Chondrocyte (in vitro differentiated cells): Measurements from ENCODE around the gene MBOAT2. TPM values are rescaled to one million over a fixed set of nuclear protein-coding genes. Genes with fewer than 3 reads are reported as not detected.
A peak's percentile ranks its signal among the peaks of the same experiment; 100 is the strongest.

Source experiments
- DNase-seq: peaks from one replicate; pipeline ENCODE4 v3.0.0; 2021; ENCODE audit warnings: mixed read lengths, low spot score
- H3K27ac Mint-ChIP-seq: one replicate; pipeline ENCODE4 v1.8.0; 2021; ENCODE audit warnings: mild to moderate bottlenecking, moderate library complexity, mixed read lengths; ENCODE audit not compliant: unreplicated experiment
- H3K27me3 Mint-ChIP-seq: 2 replicates; pipeline ENCODE4 v1.8.0; 2021; ENCODE audit warnings: low read depth, mixed read lengths
- H3K36me3 Mint-ChIP-seq: 2 replicates; pipeline ENCODE4 v1.8.0; 2021; ENCODE audit warnings: low read depth, mixed read lengths
- H3K4me1 Mint-ChIP-seq: 2 replicates; pipeline ENCODE4 v1.8.0; 2021; ENCODE audit warnings: low read depth, mild to moderate bottlenecking, mixed read lengths
- H3K4me3 Mint-ChIP-seq: one replicate; pipeline ENCODE4 v1.8.0; 2021; ENCODE audit warnings: mild to moderate bottlenecking, moderate library complexity, mixed read lengths; ENCODE audit not compliant: unreplicated experiment
- H3K9me3 Mint-ChIP-seq: 2 replicates; pipeline ENCODE4 v1.8.0; 2021; ENCODE audit warnings: low read depth, mixed read lengths
- total RNA-seq: library from RNA; stranded (reverse); gene quantifications from 3 replicates; pipeline ENCODE4 v1.2.1, GENCODE V29; 2021
- TF ChIP-seq, protein P1 (sequence below): fragments of 200-600 bp; sonication (generic); IDR thresholded peaks from 2 replicates; pipeline ENCODE4 v1.5.0; 2021; ENCODE audit warnings: antibody characterized with exemption, mild to moderate bottlenecking, moderate library complexity

MBOAT2 gene
- total RNA-seq, 1 donor from 2014 or later, result 40.2 TPM

DNA sequence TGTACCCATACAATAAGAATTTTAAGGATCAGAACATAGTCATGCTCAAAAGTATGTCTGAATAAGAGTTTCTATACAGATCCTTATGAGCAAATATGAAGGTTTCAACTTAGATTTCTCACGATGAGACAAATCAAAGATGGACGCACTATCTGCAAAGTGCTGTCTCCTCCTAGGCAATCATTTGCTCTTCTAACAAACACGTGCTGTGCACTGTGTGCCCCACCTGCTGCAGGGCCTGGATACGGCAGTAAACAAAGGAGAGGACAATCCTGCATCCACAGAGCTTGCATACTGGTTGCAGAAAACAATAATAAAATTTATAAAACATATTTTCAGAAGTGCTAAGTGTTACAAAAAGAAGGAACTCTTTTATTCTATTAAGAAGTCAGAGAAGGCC lies 126.2 kb downstream of the MBOAT2 start:
- H3K9me3 Mint-ChIP-seq, result no peaks in the 10 kb centered on the region
- no peaks in the 10 kb centered on the region for H3K4me1 Mint-ChIP-seq
- peaks cover 28% of the 10 kb centered on the region for H3K36me3 Mint-ChIP-seq
- DNase-seq, result no peak
- H3K4me3 Mint-ChIP-seq, result no peak overlapping the region
- TF ChIP-seq, protein P1, sequence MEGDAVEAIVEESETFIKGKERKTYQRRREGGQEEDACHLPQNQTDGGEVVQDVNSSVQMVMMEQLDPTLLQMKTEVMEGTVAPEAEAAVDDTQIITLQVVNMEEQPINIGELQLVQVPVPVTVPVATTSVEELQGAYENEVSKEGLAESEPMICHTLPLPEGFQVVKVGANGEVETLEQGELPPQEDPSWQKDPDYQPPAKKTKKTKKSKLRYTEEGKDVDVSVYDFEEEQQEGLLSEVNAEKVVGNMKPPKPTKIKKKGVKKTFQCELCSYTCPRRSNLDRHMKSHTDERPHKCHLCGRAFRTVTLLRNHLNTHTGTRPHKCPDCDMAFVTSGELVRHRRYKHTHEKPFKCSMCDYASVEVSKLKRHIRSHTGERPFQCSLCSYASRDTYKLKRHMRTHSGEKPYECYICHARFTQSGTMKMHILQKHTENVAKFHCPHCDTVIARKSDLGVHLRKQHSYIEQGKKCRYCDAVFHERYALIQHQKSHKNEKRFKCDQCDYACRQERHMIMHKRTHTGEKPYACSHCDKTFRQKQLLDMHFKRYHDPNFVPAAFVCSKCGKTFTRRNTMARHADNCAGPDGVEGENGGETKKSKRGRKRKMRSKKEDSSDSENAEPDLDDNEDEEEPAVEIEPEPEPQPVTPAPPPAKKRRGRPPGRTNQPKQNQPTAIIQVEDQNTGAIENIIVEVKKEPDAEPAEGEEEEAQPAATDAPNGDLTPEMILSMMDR, result no peak
- H3K27ac Mint-ChIP-seq, result no peak overlapping the region
- H3K27me3 Mint-ChIP-seq, result no peaks in the 10 kb centered on the region

DNA sequence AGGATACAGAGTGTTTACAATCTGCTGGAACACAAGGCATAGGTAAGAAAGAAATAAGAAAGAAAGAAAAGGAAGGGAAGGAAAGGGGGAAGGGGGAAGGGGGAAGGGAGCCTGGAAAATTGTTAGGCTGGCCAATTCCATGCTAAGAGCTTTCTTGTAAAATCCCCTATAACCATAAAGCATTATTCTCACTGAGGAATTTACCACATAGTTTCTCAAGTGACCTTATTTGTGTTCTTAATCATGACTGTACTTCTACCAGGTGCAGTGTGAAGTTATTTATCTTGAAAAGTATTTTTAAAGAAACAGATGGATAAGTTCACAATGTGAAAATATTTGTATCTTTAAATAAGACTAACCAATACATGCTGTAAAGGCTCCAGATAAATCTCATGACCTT lies 126.9 kb downstream of the MBOAT2 start:
- Mint-ChIP-seq H3K27ac (no peak overlapping the region), H3K36me3 (peaks cover 25% of the 10 kb centered on the region), H3K4me1 (no peaks in the 10 kb centered on the region)

DNA sequence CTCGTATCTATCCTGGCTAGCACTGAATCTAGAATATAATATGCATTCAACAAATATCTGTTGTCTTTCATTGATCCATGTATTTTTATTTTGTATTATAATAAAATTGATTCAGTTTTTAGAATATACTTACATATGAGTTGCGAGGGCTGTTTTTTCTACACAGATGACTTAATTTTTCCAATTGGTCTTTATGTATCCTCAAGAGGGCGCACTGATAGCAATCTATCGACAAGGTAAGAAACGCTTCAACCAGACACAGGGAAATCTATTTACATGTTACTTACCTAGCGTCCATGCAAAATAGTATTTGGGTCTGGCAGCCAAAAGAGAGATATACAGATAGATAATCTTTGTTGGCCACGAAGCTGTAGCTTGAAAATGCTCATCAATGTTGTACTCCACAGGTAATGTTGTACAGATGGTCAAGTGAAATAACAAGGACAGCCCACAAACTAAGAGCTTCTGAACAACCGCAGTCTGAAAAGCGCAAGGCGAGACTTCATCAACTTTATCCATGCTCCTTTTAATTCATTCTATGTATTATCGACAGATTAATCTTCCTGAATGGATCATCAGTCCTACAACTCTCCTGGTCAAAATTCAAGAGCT lies 130.6 kb downstream of the MBOAT2 start:
- TF ChIP-seq, protein P1, result peak; percentile 91
- Mint-ChIP-seq H3K27me3 (no peaks in the 10 kb centered on the region), H3K9me3 (no peaks in the 10 kb centered on the region), H3K4me1 (no peaks in the 10 kb centered on the region), H3K27ac (no peak overlapping the region), H3K36me3 (peaks cover 9% of the 10 kb centered on the region), H3K4me3 (no peak overlapping the region)
- DNase-seq, result no peak

More for the DNA sequence above, 126.9 kb downstream of the MBOAT2 start:
- DNase-seq, result no peak
- TF ChIP-seq, protein P1, result no peak
- Mint-ChIP-seq H3K27me3 (no peaks in the 10 kb centered on the region), H3K9me3 (no peaks in the 10 kb centered on the region), H3K4me3 (no peak overlapping the region)

DNA sequence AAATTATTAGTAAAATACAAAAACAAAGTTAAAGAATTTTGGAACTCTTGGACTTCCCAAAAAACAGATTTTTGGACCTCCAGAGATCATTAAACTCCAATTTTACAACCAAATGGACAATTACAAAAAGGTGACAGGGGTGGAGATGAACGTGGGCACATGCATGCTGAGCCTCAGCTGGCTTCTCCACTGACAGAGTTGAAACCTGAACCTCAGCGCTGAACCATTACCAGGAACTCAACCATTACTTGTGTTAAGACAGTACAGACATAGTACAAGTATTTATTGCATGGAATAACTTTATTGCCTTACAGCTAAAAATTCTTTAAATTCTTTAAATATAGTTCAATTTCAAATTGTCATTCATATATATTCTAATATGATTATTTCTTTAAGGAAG lies 133.0 kb downstream of the MBOAT2 start:
- Mint-ChIP-seq H3K4me3 (no peak overlapping the region), H3K4me1 (no peaks in the 10 kb centered on the region), H3K9me3 (no peaks in the 10 kb centered on the region), H3K36me3 (peaks cover 9% of the 10 kb centered on the region), H3K27me3 (no peaks in the 10 kb centered on the region), H3K27ac (no peak overlapping the region)
- no peak for DNase-seq
- TF ChIP-seq, protein P1, result no peak

DNA sequence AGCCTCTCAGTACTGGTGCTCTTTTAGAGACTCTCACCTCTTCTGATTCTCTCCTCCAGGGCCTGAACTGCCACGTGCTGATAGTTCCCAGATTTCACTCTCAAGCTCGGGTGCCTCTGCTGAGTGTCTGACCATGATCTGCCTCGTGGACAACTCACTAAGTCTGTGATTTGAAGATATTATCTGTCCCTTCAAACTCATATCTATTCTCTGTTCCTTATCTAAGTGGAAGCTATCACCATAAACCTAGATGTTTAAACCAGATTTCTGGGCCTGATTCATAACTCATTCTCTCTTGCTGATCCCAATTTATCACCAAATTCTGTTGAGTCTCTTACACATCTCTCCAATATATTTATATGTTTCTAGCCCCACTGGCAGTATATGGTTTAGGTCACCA lies 136.1 kb downstream of the MBOAT2 start:
- H3K4me3 Mint-ChIP-seq, result no peak overlapping the region
- H3K27ac Mint-ChIP-seq, result no peak overlapping the region
- H3K4me1 Mint-ChIP-seq, result no peaks in the 10 kb centered on the region
- TF ChIP-seq, protein P1, result no peak
- no peak for DNase-seq
- H3K36me3 Mint-ChIP-seq, result peaks cover 15% of the 10 kb centered on the region
- no peaks in the 10 kb centered on the region for H3K27me3 Mint-ChIP-seq
- H3K9me3 Mint-ChIP-seq, result no peaks in the 10 kb centered on the region
